HL-60/S4 treated with phorbol 12-myristate 13-acetate at 8.2 ng/mL for 4 days and 3 days (cell line): ENCODE data around the gene SEC61A1.

Experiments
- in situ Hi-C: fragments of 300-500 bp; cut with MboI; formaldehyde crosslinking; loops from 2 replicates; pipeline ENCODE4 v1.15.0; 2022; ENCODE audit warnings: low sequenced_read_pairs

SEC61A1 gene

DNA sequence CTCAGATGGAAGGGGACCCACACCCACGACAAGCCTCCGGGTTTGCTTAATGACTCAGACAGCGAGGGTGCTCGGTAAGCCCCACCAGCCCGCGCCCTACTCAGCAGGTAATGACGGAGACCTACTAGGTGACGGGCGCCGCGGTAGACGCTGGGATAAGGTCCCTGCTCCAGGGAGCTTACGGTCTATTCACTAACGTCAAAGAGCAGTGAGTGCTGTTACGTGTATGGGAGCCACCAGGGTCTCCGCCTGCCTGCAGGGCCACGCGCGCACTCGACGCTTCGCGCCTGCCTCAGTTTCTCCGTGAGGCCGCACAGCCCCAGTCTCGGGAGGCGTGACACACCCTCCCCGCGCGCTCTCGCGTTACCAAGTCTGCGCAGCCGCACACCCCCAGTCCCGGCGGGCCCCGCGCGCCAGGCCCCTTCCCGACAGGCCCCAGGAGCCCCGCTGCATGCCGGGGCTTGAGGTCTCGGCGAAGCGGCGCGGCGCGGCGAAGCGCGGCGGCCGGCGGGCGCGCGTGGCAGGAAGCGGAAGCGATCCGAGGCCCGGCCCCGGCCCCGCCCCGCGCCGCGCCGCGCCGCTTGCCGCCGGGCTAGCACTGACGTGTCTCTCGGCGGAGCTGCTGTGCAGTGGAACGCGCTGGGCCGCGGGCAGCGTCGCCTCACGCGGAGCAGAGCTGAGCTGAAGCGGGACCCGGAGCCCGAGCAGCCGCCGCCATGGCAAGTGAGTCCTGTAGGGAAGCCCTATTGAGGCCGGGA, at the start of gene SEC61A1:
Gene SEC61A1 (plus strand): TSS at position 601 of the 758 bp plus-strand sequence. CDS start 116 bp downstream, at position 717.
- in situ Hi-C loops, result no loop called here

DNA sequence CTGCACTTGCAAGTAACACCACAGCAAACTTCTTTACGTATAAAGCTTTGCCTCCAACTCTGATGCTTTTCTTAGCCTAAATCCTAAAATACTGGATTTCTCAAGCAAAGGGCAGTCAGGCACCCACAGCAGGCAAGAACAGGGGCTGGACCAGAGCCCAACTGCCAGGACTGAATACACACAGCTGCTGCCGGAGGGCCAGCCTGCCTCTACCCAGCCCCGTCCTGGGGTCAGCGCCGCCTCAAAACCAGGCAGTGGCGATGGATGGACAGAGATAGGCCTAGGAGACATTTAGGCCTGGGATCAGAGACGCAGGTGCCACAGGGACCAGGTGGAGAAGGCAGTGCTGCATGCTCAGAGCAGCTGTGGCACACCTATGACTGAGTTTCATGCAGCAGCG, 47.6 kb upstream of the SEC61A1 start:
- in situ Hi-C loops, result no loop called here

DNA sequence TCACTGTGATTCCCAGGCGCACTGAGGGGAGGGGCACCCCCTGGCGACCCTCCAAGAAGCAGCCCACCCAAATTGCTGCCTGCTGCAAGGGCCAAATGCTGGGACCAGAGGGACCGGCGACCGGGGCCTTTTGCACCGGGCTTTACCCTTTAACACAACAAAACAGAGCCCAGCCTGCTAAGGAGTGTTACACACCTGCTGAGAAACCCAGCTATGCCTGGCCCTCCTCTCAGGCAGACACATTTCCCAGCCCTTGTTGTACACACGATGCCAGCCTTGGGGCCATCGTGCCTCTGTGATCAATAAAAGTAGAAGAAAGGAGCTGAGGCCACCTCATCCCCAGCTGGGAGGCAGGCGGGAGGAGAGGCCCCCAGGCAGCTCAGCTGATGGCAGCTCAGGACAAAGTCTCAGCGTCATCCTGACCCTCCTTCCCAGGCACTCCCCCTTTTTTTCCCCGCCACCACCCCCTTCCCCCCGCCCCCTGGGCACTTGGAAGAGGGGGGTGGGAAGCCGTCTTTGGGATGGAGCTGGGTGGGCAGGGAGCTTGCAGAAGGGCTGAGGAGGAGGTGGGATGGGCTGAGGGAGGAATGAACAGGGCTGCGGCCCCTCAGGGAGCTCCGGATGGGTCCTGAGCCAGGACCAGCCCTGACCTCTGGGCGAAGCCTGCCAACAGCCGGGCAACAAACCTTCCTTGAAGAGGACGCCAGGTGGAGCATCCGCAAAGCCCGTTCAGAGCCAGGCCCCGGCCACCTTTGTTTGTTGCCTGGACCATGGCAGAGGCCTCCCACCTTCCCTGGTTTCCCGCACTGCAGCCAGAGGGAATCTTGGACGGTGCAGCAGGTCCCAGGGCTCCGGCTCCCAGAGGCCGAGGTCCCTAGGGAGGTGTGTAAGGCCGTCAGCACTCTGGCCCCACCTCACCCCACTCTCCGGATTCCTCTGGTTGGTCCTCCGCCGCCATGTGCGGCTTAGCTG, 45.9 kb upstream of the SEC61A1 start:
- in situ Hi-C loops, result no loop called here

DNA sequence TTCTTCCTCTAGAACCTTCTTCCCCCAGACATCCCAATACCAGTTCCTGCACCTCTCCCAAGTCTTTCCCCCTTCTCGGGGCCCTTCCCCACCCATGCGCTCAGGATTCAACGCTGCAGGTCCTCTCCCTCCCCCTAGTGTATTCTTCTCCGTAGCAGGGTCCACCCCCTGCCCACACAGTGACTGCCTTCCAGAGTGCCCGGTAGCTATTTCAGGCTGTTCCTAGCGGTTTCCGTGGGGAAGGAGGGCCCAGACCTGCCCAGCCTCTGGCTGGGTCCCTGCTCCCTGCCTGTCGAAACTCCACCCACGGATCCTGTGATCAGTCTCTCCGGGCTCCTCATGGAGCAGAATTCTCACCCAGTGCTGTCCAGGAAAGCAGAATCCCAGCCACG, 45.2 kb upstream of the SEC61A1 start:
- in situ Hi-C loops, result no loop called here

DNA sequence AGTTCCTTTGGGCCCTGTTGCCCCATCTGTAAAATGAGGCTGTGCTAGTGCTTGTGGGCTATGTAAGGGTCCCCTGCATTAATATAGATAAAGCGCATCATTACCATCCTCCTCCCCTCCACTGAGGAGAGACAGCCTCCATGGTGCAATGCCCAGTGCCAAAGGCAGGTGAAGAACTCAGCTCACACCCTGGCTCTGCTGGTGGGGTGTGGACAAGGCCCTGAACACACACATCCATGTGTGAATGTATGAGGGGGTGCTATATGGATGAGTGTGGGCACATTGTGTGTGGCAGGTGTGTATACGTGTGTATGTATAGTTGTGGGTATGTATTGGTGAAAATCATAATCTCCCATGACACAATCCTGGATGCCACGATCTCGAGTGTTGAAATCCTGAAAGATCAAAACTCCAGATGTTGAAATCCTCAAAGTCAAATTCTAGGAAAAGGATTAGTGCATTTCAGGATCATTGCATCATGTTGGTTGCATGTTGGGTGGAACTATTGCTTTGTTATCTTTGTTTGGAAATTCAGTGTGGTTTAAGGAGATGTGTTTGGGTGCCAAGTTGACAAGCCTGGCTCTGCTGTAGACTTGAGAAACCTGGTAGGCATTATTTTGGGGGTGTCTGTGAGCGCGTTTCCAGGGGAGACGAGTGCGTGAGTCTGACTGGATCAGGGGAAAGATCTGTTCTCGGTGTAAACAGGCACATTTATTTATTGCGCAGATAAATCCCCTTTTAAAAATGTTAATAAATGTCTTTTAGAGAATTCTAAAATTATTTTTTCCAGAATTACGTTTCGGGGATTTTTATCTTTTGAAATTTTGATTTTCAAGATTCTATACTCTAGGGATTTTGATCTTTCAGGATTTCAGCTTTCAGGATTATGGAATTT, 42.0 kb upstream of the SEC61A1 start:
- in situ Hi-C loops, result no loop called here

DNA sequence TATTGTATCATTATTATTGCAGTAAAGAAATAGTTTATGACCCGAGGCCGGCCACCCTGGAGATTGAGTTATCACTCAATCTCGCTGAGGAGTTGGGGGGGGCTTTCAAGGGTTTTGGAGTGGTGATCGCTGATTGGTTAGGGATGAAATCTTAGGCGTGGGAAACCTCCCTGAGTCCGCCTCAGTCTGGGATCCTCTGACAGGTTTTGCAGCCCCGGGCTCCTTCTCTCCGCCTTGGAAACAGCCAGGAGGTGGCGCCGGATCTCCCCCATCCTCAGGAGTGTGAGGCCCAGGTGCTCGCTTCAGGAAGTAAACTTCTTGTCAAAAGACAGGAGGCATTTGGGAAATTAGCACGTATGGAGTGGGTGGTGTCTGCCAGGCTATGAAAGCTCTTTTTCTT, 41.1 kb upstream of the SEC61A1 start:
- in situ Hi-C loops, result no loop called here

DNA sequence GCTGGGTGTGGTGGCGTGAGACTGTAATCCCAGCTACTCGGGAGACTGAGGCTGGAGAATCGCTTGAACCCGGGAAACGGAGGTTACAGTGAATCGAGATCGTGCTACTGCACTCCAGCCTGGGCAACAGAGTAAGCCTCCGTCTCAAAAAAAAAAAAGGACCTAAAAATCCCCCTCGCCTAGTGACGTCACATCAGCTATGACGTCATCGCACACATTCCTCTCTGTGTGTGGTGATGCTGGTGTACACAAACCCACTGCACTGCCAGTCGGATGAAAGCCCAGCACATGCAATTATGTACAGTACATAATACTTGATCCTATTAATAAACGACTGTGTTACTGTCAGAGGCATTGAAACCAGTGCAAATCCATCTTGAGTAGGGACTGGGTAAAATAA, 40.2 kb upstream of the SEC61A1 start:
- in situ Hi-C loops, result no loop called here

DNA sequence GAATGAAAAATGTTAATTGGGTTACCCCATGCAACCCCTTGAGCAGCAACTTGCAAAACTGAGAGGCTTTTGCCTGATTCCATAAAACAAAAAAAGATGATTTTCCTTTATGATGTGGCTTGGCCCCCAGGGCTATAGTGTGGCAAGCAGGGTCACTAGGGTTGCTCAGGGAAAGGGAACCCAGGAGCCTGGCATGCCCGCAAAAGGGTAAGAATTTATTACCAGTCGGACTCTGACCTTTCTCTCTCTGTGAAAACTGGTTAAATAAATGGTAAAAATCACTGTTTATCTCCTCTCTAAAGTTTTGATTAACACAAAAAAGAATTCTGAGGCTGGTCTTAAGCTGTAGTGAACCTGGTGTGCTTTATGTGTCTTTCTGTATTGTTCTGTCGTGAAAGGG, 37.7 kb upstream of the SEC61A1 start:
- in situ Hi-C loops, result no loop called here

DNA sequence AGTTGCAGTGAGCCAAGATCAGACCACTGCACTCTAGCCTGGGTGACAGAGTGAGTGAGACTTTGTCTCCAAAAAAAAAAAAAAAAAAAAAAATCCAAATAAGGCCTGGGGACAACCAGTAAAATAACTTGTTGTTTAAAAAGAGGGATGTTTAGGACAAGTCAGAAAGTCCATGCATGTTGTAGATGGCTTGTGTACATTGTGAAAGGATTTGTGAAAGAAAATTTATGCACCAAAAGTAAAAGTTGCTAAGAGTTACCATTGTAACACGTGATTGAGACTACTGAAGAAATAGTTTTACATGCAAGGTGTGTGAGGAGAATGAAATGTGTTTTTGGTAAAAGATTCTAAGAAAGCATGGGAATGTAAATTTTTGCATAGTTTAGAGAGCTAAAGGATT, 35.7 kb upstream of the SEC61A1 start:
- in situ Hi-C loops, result no loop called here

DNA sequence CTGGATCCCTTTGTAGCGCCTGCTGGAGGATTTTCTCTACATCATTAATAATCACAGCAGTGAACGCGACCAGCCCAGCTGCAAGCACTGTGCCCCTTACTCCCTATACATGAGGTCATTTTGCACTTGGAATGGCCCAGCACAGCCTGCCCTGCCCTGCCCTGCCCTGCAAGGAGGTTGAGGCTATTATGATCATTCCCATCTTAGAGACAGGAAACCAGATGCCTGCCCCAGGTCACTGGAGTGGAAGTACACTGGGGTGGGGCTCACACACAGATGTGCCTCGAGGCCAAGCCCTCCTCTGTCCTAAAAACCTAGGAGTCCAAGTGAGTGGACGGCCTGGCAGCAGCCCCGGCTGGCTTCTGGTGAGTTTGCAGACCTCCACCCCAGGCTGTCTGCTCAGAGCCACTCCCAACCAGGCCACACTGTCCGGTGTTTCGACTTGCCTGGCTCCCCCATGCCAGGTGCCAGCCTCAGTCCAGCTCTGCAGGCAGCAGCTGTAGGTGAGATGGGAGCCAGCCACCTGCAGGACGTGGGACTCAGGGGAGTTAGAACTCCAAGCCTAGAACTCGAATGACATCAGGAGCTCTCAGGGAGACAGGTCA, 30.4 kb upstream of the SEC61A1 start:
- in situ Hi-C loops, result no loop called here

DNA sequence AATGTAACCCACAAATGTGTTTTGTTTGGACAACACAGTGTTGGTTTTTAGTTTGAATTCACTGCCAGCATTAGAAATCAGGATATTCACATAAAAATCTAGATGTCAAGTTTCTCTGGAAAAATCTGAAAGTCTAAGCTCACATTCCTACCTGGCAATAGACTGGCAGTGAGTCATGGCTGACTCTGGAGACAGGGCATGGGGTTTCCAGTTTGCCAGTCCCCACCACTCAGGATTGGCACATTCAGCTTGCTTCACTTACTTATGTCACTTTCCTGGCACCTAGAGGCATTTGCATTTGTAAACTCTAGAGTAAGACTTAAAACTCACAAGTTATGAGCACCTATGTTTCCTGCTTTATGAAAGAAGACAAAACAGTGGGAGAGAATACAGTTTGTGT, 19.1 kb upstream of the SEC61A1 start:
- in situ Hi-C loops, result no loop called here

DNA sequence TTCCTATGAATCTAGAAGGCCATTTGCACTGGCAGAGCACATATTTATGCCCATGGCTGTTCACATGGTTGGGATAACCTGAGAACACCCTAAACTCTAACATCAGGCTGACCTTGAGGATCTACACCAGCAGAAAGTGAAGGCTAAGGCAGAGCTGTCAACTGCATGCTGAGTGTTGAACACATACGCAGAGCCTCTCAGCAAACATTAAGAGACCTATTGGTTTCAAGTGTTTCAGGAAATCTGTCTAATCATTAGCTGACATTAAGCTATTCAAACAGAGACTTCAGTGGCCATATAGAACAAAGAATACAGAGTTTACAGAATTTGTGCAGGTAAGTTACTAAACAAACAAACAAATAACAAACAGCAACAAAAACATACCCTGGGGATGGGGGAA, 16.1 kb upstream of the SEC61A1 start:
- in situ Hi-C loops, result no loop called here

DNA sequence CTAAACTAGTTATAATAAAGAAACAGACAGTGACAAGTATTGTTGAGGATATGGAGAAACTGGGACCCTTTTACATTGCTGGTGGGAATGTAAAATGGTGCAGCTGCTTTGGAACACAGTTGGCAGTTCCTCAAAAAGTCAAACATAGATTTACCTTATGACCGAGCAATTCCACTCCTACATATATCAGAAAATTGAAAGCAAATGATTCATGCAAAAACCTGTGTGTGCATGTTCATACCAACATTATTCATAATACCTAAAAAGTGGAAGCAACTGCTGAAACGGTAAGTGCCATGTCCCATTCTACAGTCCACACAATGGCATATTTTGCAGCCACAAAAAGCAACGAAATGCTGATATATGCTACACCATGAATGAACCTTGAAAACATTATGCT, 12.2 kb upstream of the SEC61A1 start:
- in situ Hi-C loops, result no loop called here

DNA sequence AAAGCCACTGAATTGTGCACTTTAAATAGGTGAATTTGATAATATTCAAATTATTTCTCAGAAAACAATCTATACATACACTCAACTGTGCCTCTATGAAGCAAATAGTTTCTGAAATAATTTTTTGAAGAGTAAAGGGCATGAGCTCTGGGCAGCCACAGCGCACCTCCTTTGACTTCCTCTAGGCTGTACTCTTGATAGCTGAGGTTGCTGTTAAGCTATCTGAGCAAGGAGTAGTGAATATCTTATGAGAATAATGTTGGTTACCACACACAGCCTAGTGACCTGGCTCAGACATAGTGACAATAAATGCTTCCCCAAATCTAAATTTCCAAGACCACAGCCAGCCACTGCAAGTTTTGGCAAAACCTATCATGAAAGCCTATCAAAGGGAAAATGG, 11.6 kb upstream of the SEC61A1 start:
- in situ Hi-C loops, result no loop called here

DNA sequence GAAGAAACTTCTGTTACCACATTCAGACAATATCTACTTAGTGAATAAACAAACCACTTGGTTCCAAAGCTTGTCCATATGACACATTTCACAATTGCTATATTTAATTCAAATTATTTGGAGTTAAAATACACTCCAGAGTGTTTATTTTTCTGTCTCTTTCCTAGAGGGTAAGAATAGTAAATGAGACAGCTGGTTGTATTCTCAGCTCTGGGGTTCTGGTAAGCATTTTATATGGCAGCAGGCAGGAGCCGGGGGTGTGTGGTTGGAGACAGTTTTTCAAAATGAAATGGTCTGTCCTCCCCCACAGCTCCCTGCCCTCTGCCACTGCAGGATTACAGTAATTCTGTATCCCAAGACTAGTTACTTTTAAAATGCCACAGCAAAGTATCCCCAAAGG, 10.9 kb upstream of the SEC61A1 start:
- in situ Hi-C loops, result no loop called here

DNA sequence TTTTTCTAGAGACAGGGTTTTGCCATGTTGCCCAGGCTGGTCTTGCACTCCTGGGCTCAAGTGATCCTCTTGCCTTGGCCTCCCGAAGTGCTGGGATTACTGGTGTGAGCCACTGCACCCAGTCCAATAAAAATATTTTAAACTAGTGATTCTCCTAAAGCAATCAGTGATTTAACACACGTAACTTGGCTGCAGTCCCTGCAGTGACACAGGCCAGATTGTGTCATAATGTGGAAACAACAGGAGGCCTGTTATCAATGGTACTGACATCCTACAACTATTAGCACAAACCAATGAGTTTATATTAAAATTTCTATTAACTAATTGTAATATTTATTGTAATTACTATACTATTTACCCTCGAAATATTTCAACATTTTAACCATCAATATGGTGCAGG, 1.6 kb upstream of the SEC61A1 start:
- in situ Hi-C loops, result no loop called here

DNA sequence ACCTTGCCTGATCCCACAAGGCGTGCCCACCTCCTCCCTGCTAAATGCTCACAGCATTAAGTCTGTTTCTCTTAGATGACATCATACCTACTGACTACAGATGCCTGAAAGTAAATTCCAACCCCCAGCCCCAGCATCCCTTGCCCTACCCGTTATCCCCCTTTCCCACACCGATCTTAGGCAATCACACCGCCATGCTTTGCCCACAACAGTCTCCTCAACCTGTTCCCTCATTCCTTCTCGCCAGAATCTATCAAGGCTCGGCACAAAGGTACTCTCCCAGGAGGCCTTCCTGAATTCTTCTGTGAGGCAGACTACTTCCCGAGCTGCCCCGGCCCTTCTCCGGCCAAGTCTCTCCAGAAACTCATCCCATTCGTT, 789 bp upstream of the SEC61A1 start:
- in situ Hi-C loops, result no loop called here

DNA sequence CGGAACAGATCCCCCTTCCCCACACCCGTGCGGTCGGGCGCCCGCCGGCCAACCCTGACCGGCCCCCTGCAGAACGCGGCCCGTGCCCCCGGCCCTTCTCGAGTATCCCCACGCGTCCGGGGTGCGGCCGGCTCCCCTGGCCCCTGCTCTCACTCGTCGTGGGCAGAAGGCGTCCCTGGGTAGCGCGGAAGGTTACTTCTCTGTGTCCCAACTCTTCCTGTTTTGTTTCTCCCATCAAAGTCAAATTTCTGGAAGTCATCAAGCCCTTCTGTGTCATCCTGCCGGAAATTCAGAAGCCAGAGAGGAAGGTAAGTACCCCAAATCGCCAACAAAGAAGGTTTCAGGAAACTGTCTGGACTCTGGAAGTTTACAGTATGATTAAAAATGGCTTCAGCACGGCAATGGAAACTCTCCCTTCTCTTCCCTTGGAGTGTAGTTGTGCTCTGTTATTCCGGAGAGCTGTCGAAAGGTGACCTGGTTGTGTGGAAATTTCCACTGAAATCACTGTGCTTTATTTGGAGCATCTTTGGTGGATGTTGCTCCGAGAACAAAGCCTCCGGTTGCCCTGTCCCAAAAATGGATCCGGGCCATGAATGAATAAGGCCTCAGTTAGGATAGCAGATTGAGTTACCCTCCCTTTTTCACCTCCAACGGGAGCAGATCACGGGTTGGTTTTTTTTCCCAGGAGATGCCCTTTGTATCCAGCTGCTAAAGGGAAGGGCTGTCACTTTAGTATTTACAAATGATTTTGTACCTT, 536 bp downstream of the SEC61A1 start:
- in situ Hi-C loops, result no loop called here

DNA sequence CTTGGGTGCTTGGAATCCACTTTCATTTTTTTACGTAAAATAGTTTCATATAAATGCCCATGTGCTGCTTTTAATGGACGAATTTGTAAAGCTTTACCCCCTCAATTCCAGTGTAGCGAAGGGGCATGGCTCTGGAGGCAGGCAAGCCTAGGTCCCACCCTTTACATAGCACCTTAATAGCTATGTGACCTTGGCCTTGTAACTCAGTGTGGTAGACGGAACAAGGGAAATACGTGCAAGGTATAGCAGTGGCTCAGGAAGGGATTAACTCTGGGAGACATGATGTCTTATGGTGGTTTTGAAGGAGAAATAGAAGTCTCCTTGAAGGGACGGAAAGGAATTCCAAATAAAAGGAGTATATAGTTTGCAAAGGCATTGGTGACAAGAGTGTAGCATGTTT, 1.4 kb downstream of the SEC61A1 start:
- in situ Hi-C loops, result no loop called here

DNA sequence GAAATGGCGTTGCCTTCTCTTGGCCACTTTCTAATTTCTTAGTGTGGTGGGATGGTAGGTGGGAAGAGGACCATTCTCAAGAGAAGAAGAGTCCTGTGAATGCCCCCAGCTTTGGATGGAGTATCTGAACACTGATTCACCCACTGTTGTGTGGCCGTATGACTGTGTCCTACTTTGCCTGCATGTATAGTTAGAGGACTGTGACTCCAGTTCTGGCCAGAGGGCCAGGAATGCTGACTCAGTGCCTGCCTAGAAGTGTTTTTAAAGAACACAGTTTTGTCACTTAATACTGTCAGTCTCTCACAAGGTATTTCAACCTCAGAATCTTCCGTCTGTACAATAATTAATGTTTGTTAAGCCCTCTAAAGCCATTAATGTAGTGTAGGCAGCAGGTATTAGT, 2.1 kb downstream of the SEC61A1 start:
- in situ Hi-C loops, result no loop called here
